GM21528 (cell line): Measurements from ENCODE around the gene BCL7C.
"Not testable (repeated sequence)": the region's sequence is repeated elsewhere in the genome, so short reads cannot be mapped to it uniquely, and the experiment has no call there.

Experiments
- ATAC-seq: cut with Tn5 transposase; IDR thresholded peaks from one replicate; pipeline ENCODE4 v1.9.1; 2021; ENCODE audit warnings: mild to moderate bottlenecking, moderate library complexity; ENCODE audit not compliant: unreplicated experiment, low FRiP score

Gene BCL7C

GRCh38 chr16:30874244-30874820 lies 19.5 kb downstream of the BCL7C start:
- ATAC-seq, result no peak

- ATAC-seq, result no peak
These were observed 23.0 kb downstream of the BCL7C start for GRCh38 chr16:30870904-30871303.

- ATAC-seq, result no peak
These were observed 26.1 kb downstream of the BCL7C start for GRCh38 chr16:30867747-30868146.

- ATAC-seq, result no peak
These were observed 27.8 kb downstream of the BCL7C start for GRCh38 chr16:30866031-30866430.

GRCh38 chr16:30863178-30863577 lies 30.7 kb downstream of the BCL7C start:
- not testable (repeated sequence) for ATAC-seq

- ATAC-seq, result not testable (repeated sequence)
These were observed 33.1 kb downstream of the BCL7C start for GRCh38 chr16:30860729-30861128.

GRCh38 chr16:30858829-30859423 lies 35.0 kb downstream of the BCL7C start:
- ATAC-seq, result no peak

GRCh38 chr16:30858111-30858495 lies 35.8 kb downstream of the BCL7C start:
- no peak for ATAC-seq

GRCh38 chr16:30853758-30854157 lies 40.1 kb downstream of the BCL7C start:
- no peak for ATAC-seq

- no peak for ATAC-seq
These were observed 43.6 kb downstream of the BCL7C start for GRCh38 chr16:30850246-30850645.

- ATAC-seq, result no peak
These were observed 47.1 kb downstream of the BCL7C start for GRCh38 chr16:30846649-30847402.

GRCh38 chr16:30844671-30845449 lies 49.0 kb downstream of the BCL7C start:
- ATAC-seq, result no peak

GRCh38 chr16:30844346-30844670 lies 49.6 kb downstream of the BCL7C start:
- no peak for ATAC-seq

- ATAC-seq, result no peak
These were observed 50.4 kb downstream of the BCL7C start for GRCh38 chr16:30843501-30843900.

- ATAC-seq, result no peak
These were observed 50.9 kb downstream of the BCL7C start for GRCh38 chr16:30842971-30843370.

GRCh38 chr16:30841332-30841731 lies 52.5 kb downstream of the BCL7C start:
- no peak for ATAC-seq

GRCh38 chr16:30840611-30841010 lies 53.3 kb downstream of the BCL7C start:
- no peak for ATAC-seq

- ATAC-seq, result no peak
These were observed 54.2 kb downstream of the BCL7C start for GRCh38 chr16:30839523-30840227.

- ATAC-seq, result no peak
These were observed 54.9 kb downstream of the BCL7C start for GRCh38 chr16:30838876-30839471.

GRCh38 chr16:30837904-30838303 lies 56.0 kb downstream of the BCL7C start:
- no peak for ATAC-seq
